ENCODE results near the gene DLL4.

DLL4 gene

GRCh38 chr15:40928821-40929659 is at the start of gene DLL4:
Gene DLL4 (plus strand): TSS chr15:40929340. CDS start chr15:40929669, 329 bp downstream.
- no peak for TF ChIP-seq CTCF (conservative IDR thresholded peaks at IDR 0.05; ENCODE audit: low read depth)
- CTCF ChIA-PET = interaction anchor here (0.6 to 2.6 kb wide), 11 partner anchors 9 to 247 kb away, joined by 3 to 26 read pairs (median 5); no protein-coding TSS in a partner anchor
- DNase-seq (ENCODE audit: low spot score) = peak; percentile 70
- POLR2A ChIA-PET (ENCODE audit: low non-redundant PET) = interaction anchor here (0.6 to 0.9 kb wide), 2 partner anchors 57 to 187 kb away, joined by 3 read pairs; partner anchors contain the start of gene INO80
- H3K27ac ChIP-seq = no peak within 1 kb of the TSS

GRCh38 chr15:40879609-40880008 is 49.5 kb upstream of the DLL4 start:
- ChIA-PET CTCF (interaction anchor here (0.6 to 2.0 kb wide), 5 partner anchors 12 to 25 kb away, joined by 4 to 19 read pairs (median 9); partner anchors contain the start of gene VPS18), POLR2A (ENCODE audit: low non-redundant PET) (no interaction called here)
- no peak for DNase-seq (ENCODE audit: low spot score)
- H3K27ac ChIP-seq = peak overlapping the region; percentile 67
- no peak for TF ChIP-seq CTCF (conservative IDR thresholded peaks at IDR 0.05; ENCODE audit: low read depth)

GRCh38 chr15:40881351-40881750 is 47.8 kb upstream of the DLL4 start:
- no peak for DNase-seq (ENCODE audit: low spot score)
- no peak overlapping the region for H3K27ac ChIP-seq
- CTCF ChIA-PET = interaction anchor here (0.7 to 2.9 kb wide), 6 partner anchors 11 to 250 kb away, joined by 3 to 12 read pairs (median 4); partner anchors contain the start of gene VPS18
- POLR2A ChIA-PET (ENCODE audit: low non-redundant PET) = no interaction called here
- no peak for TF ChIP-seq CTCF (conservative IDR thresholded peaks at IDR 0.05; ENCODE audit: low read depth)

GRCh38 chr15:40886586-40886985 is 42.6 kb upstream of the DLL4 start:
- H3K27ac ChIP-seq = no peak overlapping the region
- DNase-seq (ENCODE audit: low spot score) = no peak
- TF ChIP-seq CTCF (conservative IDR thresholded peaks at IDR 0.05; ENCODE audit: low read depth) = no peak
- POLR2A ChIA-PET (ENCODE audit: low non-redundant PET) = no interaction called here
- CTCF ChIA-PET = no interaction called here

- TF ChIP-seq CTCF (conservative IDR thresholded peaks at IDR 0.05; ENCODE audit: low read depth) = no peak
- CTCF ChIA-PET = interaction anchor here (0.8 to 5.0 kb wide), 4 partner anchors 15 to 110 kb away, joined by 3 to 95 read pairs (median 5); partner anchors contain the start of gene RHOV
- DNase-seq (ENCODE audit: low spot score) = no peak
- H3K27ac ChIP-seq = no peak overlapping the region
- POLR2A ChIA-PET (ENCODE audit: low non-redundant PET) = no interaction called here
These were observed 40.0 kb upstream of the DLL4 start for GRCh38 chr15:40889112-40889511.

- TF ChIP-seq CTCF (conservative IDR thresholded peaks at IDR 0.05; ENCODE audit: low read depth) = no peak
- CTCF ChIA-PET = interaction anchor here (0.6 to 5.0 kb wide), 10 partner anchors 13 to 173 kb away, joined by 3 to 95 read pairs (median 6); partner anchors contain the start of gene RHOV
- POLR2A ChIA-PET (ENCODE audit: low non-redundant PET) = no interaction called here
- no peak for DNase-seq (ENCODE audit: low spot score)
- H3K27ac ChIP-seq = no peak overlapping the region
These were observed 38.0 kb upstream of the DLL4 start for GRCh38 chr15:40891138-40891537.
